ENCODE data around the gene FBXL16.

FBXL16 gene

GRCh38 chr16:684071-684794, 21.4 kb downstream of the FBXL16 start, which contains the start of gene JMJD8:
TSS of gene JMJD8 (minus strand) at chr16:684334. CDS start at chr16:684319, 15 bp downstream.
- H3K9me3 ChIP-seq (ENCODE audit: control insufficient read depth, low read length): no peaks in the 10 kb centered on the region
- H3K27ac ChIP-seq (ENCODE audit: low read length, poor library complexity, severe bottlenecking): peak within 1 kb of the TSS; percentile 14
- H3K4ac ChIP-seq (ENCODE audit: low read depth in 1 of 2, low read length in 2 of 2): peak within 1 kb of the TSS in 1 of 2 experiments; percentile 89
- no peak within 1 kb of the TSS for H2AK5ac ChIP-seq (ENCODE audit: low read length, severe bottlenecking)
- peaks cover 47 to 74% of the 10 kb centered on the region in 2 experiments for H3K36me3 ChIP-seq (ENCODE audit: control insufficient read depth in 1 of 2, insufficient read depth in 2 of 2, low read depth in 1 of 2, low read length in 2 of 2)
- H3K14ac ChIP-seq (ENCODE audit: low read length in 2 of 2): peak within 1 kb of the TSS in 1 of 2 experiments; percentile 96
- no peak within 1 kb of the TSS for H2BK120ac ChIP-seq (ENCODE audit: low read depth, low read length)
- peak within 1 kb of the TSS; percentile 69 for H2AFZ ChIP-seq (ENCODE audit: low read depth, low read length)
- no peaks in the 10 kb centered on the region for H3K27me3 ChIP-seq (ENCODE audit: control insufficient read depth in 1 of 2, insufficient read depth in 1 of 2, low read length in 2 of 2)
- H3K18ac ChIP-seq (ENCODE audit: low read depth in 1 of 2, low read length in 2 of 2): peak within 1 kb of the TSS; percentile 86 to 88
- H4K8ac ChIP-seq (ENCODE audit: low read length): peak within 1 kb of the TSS; percentile 96
- peak; percentile 95 for DNase-seq
- peak within 1 kb of the TSS; percentile 81 to 85 for H3K4me3 ChIP-seq (ENCODE audit: insufficient read depth in 1 of 2, low read depth in 1 of 2, low read length in 2 of 2)
- H2BK15ac ChIP-seq (ENCODE audit: low read depth, poor library complexity, severe bottlenecking): no peak within 1 kb of the TSS
- peaks cover 64% of the 10 kb centered on the region for H3K4me1 ChIP-seq (ENCODE audit: control insufficient read depth, insufficient read depth, low read depth, low read length)
- H3K23ac ChIP-seq (ENCODE audit: low read length in 2 of 2): peak within 1 kb of the TSS; percentile 72 to 75
- 12% methylated on average over 80 of the region's 91 CpGs for WGBS
- no peak within 1 kb of the TSS for H2BK5ac ChIP-seq (ENCODE audit: low read depth, low read length, poor library complexity, severe bottlenecking)
- H3K79me1 ChIP-seq (replicated peaks; ENCODE audit: low read length, poor library complexity, severe bottlenecking): peaks cover 38% of the 10 kb centered on the region
- peak within 1 kb of the TSS; percentile 97 for H4K91ac ChIP-seq (ENCODE audit: low read length)
- peak within 1 kb of the TSS; percentile 84 for H3K9ac ChIP-seq (ENCODE audit: low read length)
- H3K4me2 ChIP-seq (ENCODE audit: low read length, poor library complexity, severe bottlenecking): peak within 1 kb of the TSS; percentile 91
- peak within 1 kb of the TSS in 1 of 2 experiments; percentile 51 for H2BK12ac ChIP-seq (ENCODE audit: low read length in 2 of 2)

GRCh38 chr16:683396-684070, 22.1 kb downstream of the FBXL16 start:
- Histone ChIP-seq H2BK15ac (ENCODE audit: low read depth, poor library complexity, severe bottlenecking) (no peak overlapping the region), H3K4me3 (ENCODE audit: insufficient read depth in 1 of 2, low read depth in 1 of 2, low read length in 2 of 2) (peak overlapping the region; percentile 81 to 85), H3K23ac (ENCODE audit: low read length in 2 of 2) (peak overlapping the region in 1 of 2 experiments; percentile 75), H2BK120ac (ENCODE audit: low read depth, low read length) (no peak overlapping the region), H3K27me3 (ENCODE audit: control insufficient read depth in 1 of 2, insufficient read depth in 1 of 2, low read length in 2 of 2) (no peaks in the 10 kb centered on the region), H3K4ac (ENCODE audit: low read depth in 1 of 2, low read length in 2 of 2) (peak overlapping the region in 1 of 2 experiments; percentile 89), H3K36me3 (ENCODE audit: control insufficient read depth in 1 of 2, insufficient read depth in 2 of 2, low read depth in 1 of 2, low read length in 2 of 2) (peaks cover 47 to 68% of the 10 kb centered on the region in 2 experiments), H3K9me3 (ENCODE audit: control insufficient read depth, low read length) (no peaks in the 10 kb centered on the region), H3K27ac (ENCODE audit: low read length, poor library complexity, severe bottlenecking) (peak overlapping the region; percentile 14), H4K91ac (ENCODE audit: low read length) (peak overlapping the region; percentile 97), H4K8ac (ENCODE audit: low read length) (peak overlapping the region; percentile 96), H2AFZ (ENCODE audit: low read depth, low read length) (peak overlapping the region; percentile 20), H3K14ac (ENCODE audit: low read length in 2 of 2) (peak overlapping the region in 1 of 2 experiments; percentile 96), H2AK5ac (ENCODE audit: low read length, severe bottlenecking) (no peak overlapping the region), H3K18ac (ENCODE audit: low read depth in 1 of 2, low read length in 2 of 2) (peak overlapping the region; percentile 86 to 88), H3K9ac (ENCODE audit: low read length) (peak overlapping the region; percentile 84), H3K4me2 (ENCODE audit: low read length, poor library complexity, severe bottlenecking) (peak overlapping the region; percentile 91), H3K79me1 (replicated peaks; ENCODE audit: low read length, poor library complexity, severe bottlenecking) (peaks cover 31% of the 10 kb centered on the region), H3K4me1 (ENCODE audit: control insufficient read depth, insufficient read depth, low read depth, low read length) (peaks cover 64% of the 10 kb centered on the region), H2BK12ac (ENCODE audit: low read length in 2 of 2) (peak overlapping the region in 1 of 2 experiments; percentile 51), H2BK5ac (ENCODE audit: low read depth, low read length, poor library complexity, severe bottlenecking) (no peak overlapping the region)
- WGBS: 15% methylated on average over 54 of the region's 57 CpGs
- DNase-seq: no peak

- H3K4ac ChIP-seq (ENCODE audit: low read depth in 1 of 2, low read length in 2 of 2): peak overlapping the region; percentile 7 to 9
- H3K14ac ChIP-seq (ENCODE audit: low read length in 2 of 2): no peak overlapping the region
- H2BK12ac ChIP-seq (ENCODE audit: low read length in 2 of 2): no peak overlapping the region
- WGBS: 93% methylated on average over 34 of the region's 36 CpGs
- H3K27me3 ChIP-seq (ENCODE audit: control insufficient read depth in 1 of 2, insufficient read depth in 1 of 2, low read length in 2 of 2): no peaks in the 10 kb centered on the region
- H3K9me3 ChIP-seq (ENCODE audit: control insufficient read depth, low read length): no peaks in the 10 kb centered on the region
- no peak overlapping the region for H3K23ac ChIP-seq (ENCODE audit: low read length in 2 of 2)
- H2BK5ac ChIP-seq (ENCODE audit: low read depth, low read length, poor library complexity, severe bottlenecking): no peak overlapping the region
- H3K79me1 ChIP-seq (replicated peaks; ENCODE audit: low read length, poor library complexity, severe bottlenecking): peaks cover 30% of the 10 kb centered on the region
- no peak overlapping the region for H2AFZ ChIP-seq (ENCODE audit: low read depth, low read length)
- H2AK5ac ChIP-seq (ENCODE audit: low read length, severe bottlenecking): no peak overlapping the region
- peaks cover 45 to 68% of the 10 kb centered on the region in 2 experiments for H3K36me3 ChIP-seq (ENCODE audit: control insufficient read depth in 1 of 2, insufficient read depth in 2 of 2, low read depth in 1 of 2, low read length in 2 of 2)
- peak overlapping the region; percentile 91 for H3K4me2 ChIP-seq (ENCODE audit: low read length, poor library complexity, severe bottlenecking)
- peak overlapping the region; percentile 25 for H4K91ac ChIP-seq (ENCODE audit: low read length)
- H3K4me3 ChIP-seq (ENCODE audit: insufficient read depth in 1 of 2, low read depth in 1 of 2, low read length in 2 of 2): peak overlapping the region in 1 of 2 experiments; percentile 93
- peaks cover 65% of the 10 kb centered on the region for H3K4me1 ChIP-seq (ENCODE audit: control insufficient read depth, insufficient read depth, low read depth, low read length)
- H4K8ac ChIP-seq (ENCODE audit: low read length): peak overlapping the region; percentile 19
- H3K18ac ChIP-seq (ENCODE audit: low read depth in 1 of 2, low read length in 2 of 2): no peak overlapping the region
- H2BK120ac ChIP-seq (ENCODE audit: low read depth, low read length): no peak overlapping the region
- no peak overlapping the region for H2BK15ac ChIP-seq (ENCODE audit: low read depth, poor library complexity, severe bottlenecking)
- no peak for DNase-seq
- peak overlapping the region; percentile 84 for H3K9ac ChIP-seq (ENCODE audit: low read length)
- no peak overlapping the region for H3K27ac ChIP-seq (ENCODE audit: low read length, poor library complexity, severe bottlenecking)
Measured at GRCh38 chr16:682493-683395, 22.9 kb downstream of the FBXL16 start.
